Common myeloid progenitor, CD34-positive (primary cell): Measurements from ENCODE around the gene DDX10.
"Not testable (repeated sequence)": the region's sequence is repeated elsewhere in the genome, so short reads cannot be mapped to it uniquely, and the experiment has no call there.

Experiments
- CTCF ChIA-PET: fragments of 350-600 bp; sonication (Branson Sonifier 250); formaldehyde crosslinking; loops from one replicate; lab custom pipeline; 2021; ENCODE audit warnings: antibody characterized with exemption; lab: Charles Lee
- POLR2A ChIA-PET: fragments of 350-600 bp; sonication (Branson Sonifier 250); formaldehyde crosslinking; loops from one replicate; lab custom pipeline; 2021; ENCODE audit warnings: antibody characterized with exemption; lab: Charles Lee
- DNase-seq, 3 donors: peaks; one replicate each; pipeline versions ENCODE4 v3.0.0 to v3.0.0-alpha.2; 2013
- H3K27ac ChIP-seq, 2 experiments: 1 replicate in 1 of 2; 2 replicates in 1 of 2; pipeline ENCODE4 v1.7.0; 2013; ENCODE audit warnings: inconsistent platforms in 2 of 2, low read length in 2 of 2, mild to moderate bottlenecking in 2 of 2, low read depth in 1 of 2, moderate library complexity in 1 of 2; ENCODE audit not compliant: severe bottlenecking in 2 of 2, insufficient read depth in 1 of 2, poor library complexity in 1 of 2
- H3K27me3 ChIP-seq, 5 experiments: replicated peaks in 2 of 5; 1 replicate in 3 of 5; 2 replicates in 2 of 5; pipeline versions ENCODE4 v1.6.1 to v1.7.0; 2013; ENCODE audit warnings: low read length in 4 of 5, mild to moderate bottlenecking in 2 of 5, moderate library complexity in 2 of 5, inconsistent platforms in 1 of 5; ENCODE audit not compliant: insufficient read depth in 5 of 5, control insufficient read depth in 4 of 5
- H3K36me3 ChIP-seq, 4 experiments: 1 replicate in 2 of 4; 2 replicates in 2 of 4; pipeline versions ENCODE4 v1.6.1 to v1.7.0; 2013; ENCODE audit warnings: low read length in 3 of 4, control low read depth in 1 of 4, mild to moderate bottlenecking in 1 of 4; ENCODE audit not compliant: control insufficient read depth in 4 of 4, insufficient read depth in 4 of 4
- H3K4me1 ChIP-seq, 4 experiments: 1 replicate in 3 of 4; 2 replicates in 1 of 4; pipeline versions ENCODE4 v1.6.1 to v1.7.1; 2013; ENCODE audit warnings: low read length in 3 of 4, mild to moderate bottlenecking in 3 of 4, control low read depth in 1 of 4, inconsistent platforms in 1 of 4, moderate library complexity in 1 of 4; ENCODE audit not compliant: control insufficient read depth in 4 of 4, insufficient read depth in 4 of 4; ENCODE audit errors: control extremely low read depth in 1 of 4
- H3K4me3 ChIP-seq, 7 experiments: 1 replicate in 4 of 7; 2 replicates in 3 of 7; pipeline versions ENCODE4 v1.5.1 to v1.7.0; 2013; ENCODE audit warnings: mild to moderate bottlenecking in 7 of 7, low read length in 6 of 7, moderate library complexity in 6 of 7, inconsistent platforms in 2 of 7, low read depth in 2 of 7, control low read depth in 1 of 7; ENCODE audit not compliant: insufficient read depth in 4 of 7, control insufficient read depth in 1 of 7; ENCODE audit errors: extremely low read depth in 1 of 7
- H3K9me3 ChIP-seq, 5 experiments: 1 replicate in 4 of 5; 2 replicates in 1 of 5; pipeline versions ENCODE4 v1.6.1 to v1.7.1; 2013; ENCODE audit warnings: low read length in 4 of 5, mild to moderate bottlenecking in 2 of 5, inconsistent platforms in 1 of 5, low read depth in 1 of 5, moderate library complexity in 1 of 5; ENCODE audit not compliant: control insufficient read depth in 4 of 5, insufficient read depth in 2 of 5; ENCODE audit errors: control extremely low read depth in 1 of 5
- WGBS: methylation state at CpG from one replicate; pipeline ENCODE4 v1.1.5; 2013; ENCODE audit not compliant: insufficient coverage; 5-methylcytosine and 5-hydroxymethylcytosine counted together

Gene DDX10

GRCh38 chr11:108805030-108805429 lies 140.2 kb downstream of the DDX10 start:
- ChIA-PET POLR2A (no interaction called here), CTCF (no interaction called here)
- no peak overlapping the region for H3K27ac ChIP-seq
- H3K4me3 ChIP-seq, result no peak overlapping the region
- H3K9me3 ChIP-seq, result peaks cover 0 to 8% (median 0%) of the 10 kb centered on the region in 5 experiments
- H3K4me1 ChIP-seq, result no peaks in the 10 kb centered on the region
- WGBS, result no CpG with 5 or more reads among the region's 2 CpGs
- no peak for DNase-seq
- no peaks in the 10 kb centered on the region for H3K27me3 ChIP-seq
- peaks cover 0 to 7% (median 4%) of the 10 kb centered on the region in 4 experiments for H3K36me3 ChIP-seq

GRCh38 chr11:108807262-108807661 lies 142.4 kb downstream of the DDX10 start:
- H3K36me3 ChIP-seq, result peaks cover 3 to 8% (median 4%) of the 10 kb centered on the region in 4 experiments
- no peaks in the 10 kb centered on the region for H3K27me3 ChIP-seq
- peaks cover 0 to 8% (median 0%) of the 10 kb centered on the region in 5 experiments for H3K9me3 ChIP-seq
- H3K4me3 ChIP-seq, result no peak overlapping the region
- POLR2A ChIA-PET, result no interaction called here
- no peak overlapping the region for H3K27ac ChIP-seq
- DNase-seq, result no peak
- 86% methylated on average over 2 of the region's 2 CpGs for WGBS
- no peaks in the 10 kb centered on the region for H3K4me1 ChIP-seq
- CTCF ChIA-PET, result no interaction called here

GRCh38 chr11:108813086-108813485 lies 148.2 kb downstream of the DDX10 start:
- no peaks in the 10 kb centered on the region for H3K27me3 ChIP-seq
- H3K9me3 ChIP-seq, result peaks cover 0 to 10% (median 0%) of the 10 kb centered on the region in 5 experiments
- POLR2A ChIA-PET, result no interaction called here
- no peak overlapping the region for H3K27ac ChIP-seq
- H3K4me3 ChIP-seq, result no peak overlapping the region
- DNase-seq, result no peak
- CTCF ChIA-PET, result no interaction called here
- peaks cover 2 to 8% (median 4%) of the 10 kb centered on the region in 4 experiments for H3K36me3 ChIP-seq
- no CpG with 5 or more reads among the region's 2 CpGs for WGBS
- no peaks in the 10 kb centered on the region for H3K4me1 ChIP-seq

GRCh38 chr11:108817976-108818375 lies 153.1 kb downstream of the DDX10 start:
- no peak for DNase-seq
- CTCF ChIA-PET, result no interaction called here
- H3K9me3 ChIP-seq, result peaks cover 0 to 4% (median 0%) of the 10 kb centered on the region in 5 experiments
- no peak overlapping the region for H3K4me3 ChIP-seq
- WGBS, result 93% methylated on average over 5 of the region's 5 CpGs
- POLR2A ChIA-PET, result no interaction called here
- H3K36me3 ChIP-seq, result peaks cover 0 to 2% (median 1%) of the 10 kb centered on the region in 4 experiments
- H3K27me3 ChIP-seq, result no peaks in the 10 kb centered on the region
- H3K4me1 ChIP-seq, result no peaks in the 10 kb centered on the region
- H3K27ac ChIP-seq, result no peak overlapping the region

GRCh38 chr11:108818971-108819370 lies 154.1 kb downstream of the DDX10 start:
- ChIA-PET CTCF (no interaction called here), POLR2A (no interaction called here)
- Histone ChIP-seq H3K4me3 (no peak overlapping the region), H3K27me3 (no peaks in the 10 kb centered on the region), H3K27ac (no peak overlapping the region), H3K4me1 (no peaks in the 10 kb centered on the region), H3K9me3 (peaks cover 0 to 4% (median 0%) of the 10 kb centered on the region in 5 experiments), H3K36me3 (peaks cover 0 to 2% (median 1%) of the 10 kb centered on the region in 4 experiments)
- no CpG with 5 or more reads among the region's 1 CpG for WGBS
- DNase-seq, result no peak

- Histone ChIP-seq H3K36me3 (peaks cover 0 to 2% (median 1%) of the 10 kb centered on the region in 4 experiments), H3K27ac (no peak overlapping the region), H3K4me1 (no peaks in the 10 kb centered on the region), H3K9me3 (peaks cover 0 to 4% (median 0%) of the 10 kb centered on the region in 5 experiments), H3K4me3 (no peak overlapping the region), H3K27me3 (no peaks in the 10 kb centered on the region)
- CTCF ChIA-PET, result no interaction called here
- POLR2A ChIA-PET, result no interaction called here
- 100% methylated on average over 1 of the region's 2 CpGs for WGBS
- no peak for DNase-seq
Measured at GRCh38 chr11:108819957-108820356, 155.1 kb downstream of the DDX10 start.

GRCh38 chr11:108823960-108824359 lies 159.1 kb downstream of the DDX10 start:
- 100% methylated on average over 10 of the region's 11 CpGs for WGBS
- H3K36me3 ChIP-seq, H3K27me3 ChIP-seq, DNase-seq, H3K9me3 ChIP-seq, H3K27ac ChIP-seq, CTCF ChIA-PET, POLR2A ChIA-PET, H3K4me3 ChIP-seq, H3K4me1 ChIP-seq: not testable (repeated sequence)
